Peyer's patch (tissue), 4 donors: ENCODE measurements around the gene MCF2L2. TPM values are rescaled to one million over a fixed set of nuclear protein-coding genes. Genes with fewer than 3 reads are reported as not detected.
"Not testable (repeated sequence)": the region's sequence is repeated elsewhere in the genome, so short reads cannot be mapped to it uniquely, and the experiment has no call there.

Experiments
- DNase-seq, 3 donors: peaks; one replicate each; pipeline ENCODE4 v3.0.0-alpha.2; 2017 to 2019
- H3K27ac ChIP-seq, 4 donors: fragments of 200-600 bp; sonication (generic); one replicate each; pipeline ENCODE4 v1.5.1; 2016 to 2019
- H3K27me3 ChIP-seq, 2 donors: fragments of 200-600 bp; sonication (generic); one replicate each; pipeline ENCODE4 v1.5.1; 2019
- H3K36me3 ChIP-seq, 3 donors: fragments of 200-600 bp; sonication (generic); one replicate each; pipeline ENCODE4 v1.5.1; 2016 to 2019
- H3K4me1 ChIP-seq, 4 donors: fragments of 200-600 bp; sonication (generic); one replicate each; pipeline ENCODE4 v1.5.1; 2016 to 2019
- H3K4me3 ChIP-seq, 4 donors: fragments of 200-600 bp; sonication (generic); 1 replicate in 3 of 4; 2 replicates in 1 of 4; pipeline ENCODE4 v1.5.1; 2016 to 2019; ENCODE audit warnings: mild to moderate bottlenecking in 1 of 4
- H3K9me3 ChIP-seq, 4 donors: fragments of 200-600 bp; sonication (generic); one replicate each; pipeline ENCODE4 v1.5.1; 2016 to 2019; ENCODE audit warnings: mild to moderate bottlenecking in 1 of 4
- POLR2A ChIP-seq, 2 donors: fragments of 450-650 bp; IDR thresholded peaks; one replicate each; pipeline ENCODE4 v1.5.1; 2017; ENCODE audit warnings: antibody characterized with exemption in 2 of 2, mild to moderate bottlenecking in 2 of 2, moderate library complexity in 2 of 2
- total RNA-seq, 4 donors: library from RNA; depleted of rRNA; stranded (reverse); fragments of >200 nt; gene quantifications; one replicate each; pipeline ENCODE4 v1.1.0, GENCODE V29; 2016
- TF ChIP-seq, protein P1 (sequence below), 6 experiments: fragments of 450-650 bp in 4 of 6; fragments of 200-600 bp in 2 of 6; sonication (generic) in 1 of 6; IDR thresholded peaks; one replicate each; pipeline ENCODE4 v1.5.1; 2017 to 2019; ENCODE audit warnings: antibody characterized with exemption in 6 of 6, mild to moderate bottlenecking in 3 of 6, moderate library complexity in 1 of 6

Gene MCF2L2
- total RNA-seq, 4 donors from 2014 or later: 0.67 to 12.4 (median 1.1) TPM

DNA sequence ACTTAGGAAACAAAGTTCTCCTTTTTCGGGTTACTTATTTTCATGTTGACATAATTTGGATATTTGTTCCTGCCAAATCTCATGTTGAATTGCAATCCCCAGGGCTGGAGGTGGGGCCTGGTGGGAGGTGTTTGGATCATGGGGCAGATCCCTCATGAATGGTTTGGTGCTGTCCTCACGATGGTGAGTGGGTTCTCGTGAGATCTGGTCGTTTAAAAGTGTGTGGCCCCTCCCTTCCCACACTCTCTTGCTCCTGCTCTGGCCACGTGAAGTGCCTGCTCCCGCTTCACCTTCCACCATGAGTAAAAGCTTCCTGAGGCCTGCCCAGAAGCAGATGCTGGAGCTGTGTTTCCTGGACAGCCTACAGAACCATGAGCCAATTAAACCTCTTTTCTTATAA is 43.7 kb upstream of the MCF2L2 start:
- TF ChIP-seq POLR2A (IDR thresholded peaks at IDR 0.05): no peak
- TF ChIP-seq, protein P1, sequence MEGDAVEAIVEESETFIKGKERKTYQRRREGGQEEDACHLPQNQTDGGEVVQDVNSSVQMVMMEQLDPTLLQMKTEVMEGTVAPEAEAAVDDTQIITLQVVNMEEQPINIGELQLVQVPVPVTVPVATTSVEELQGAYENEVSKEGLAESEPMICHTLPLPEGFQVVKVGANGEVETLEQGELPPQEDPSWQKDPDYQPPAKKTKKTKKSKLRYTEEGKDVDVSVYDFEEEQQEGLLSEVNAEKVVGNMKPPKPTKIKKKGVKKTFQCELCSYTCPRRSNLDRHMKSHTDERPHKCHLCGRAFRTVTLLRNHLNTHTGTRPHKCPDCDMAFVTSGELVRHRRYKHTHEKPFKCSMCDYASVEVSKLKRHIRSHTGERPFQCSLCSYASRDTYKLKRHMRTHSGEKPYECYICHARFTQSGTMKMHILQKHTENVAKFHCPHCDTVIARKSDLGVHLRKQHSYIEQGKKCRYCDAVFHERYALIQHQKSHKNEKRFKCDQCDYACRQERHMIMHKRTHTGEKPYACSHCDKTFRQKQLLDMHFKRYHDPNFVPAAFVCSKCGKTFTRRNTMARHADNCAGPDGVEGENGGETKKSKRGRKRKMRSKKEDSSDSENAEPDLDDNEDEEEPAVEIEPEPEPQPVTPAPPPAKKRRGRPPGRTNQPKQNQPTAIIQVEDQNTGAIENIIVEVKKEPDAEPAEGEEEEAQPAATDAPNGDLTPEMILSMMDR (IDR thresholded peaks at IDR 0.05): no peak
- no peak overlapping the region for H3K27ac ChIP-seq
- no peak for DNase-seq
- H3K9me3 ChIP-seq: no peaks in the 10 kb centered on the region
- H3K4me3 ChIP-seq: no peak overlapping the region
- H3K4me1 ChIP-seq: peaks cover 0 to 6% (median 0%) of the 10 kb centered on the region in 4 donors
- no peaks in the 10 kb centered on the region for H3K36me3 ChIP-seq
- H3K27me3 ChIP-seq: no peaks in the 10 kb centered on the region

DNA sequence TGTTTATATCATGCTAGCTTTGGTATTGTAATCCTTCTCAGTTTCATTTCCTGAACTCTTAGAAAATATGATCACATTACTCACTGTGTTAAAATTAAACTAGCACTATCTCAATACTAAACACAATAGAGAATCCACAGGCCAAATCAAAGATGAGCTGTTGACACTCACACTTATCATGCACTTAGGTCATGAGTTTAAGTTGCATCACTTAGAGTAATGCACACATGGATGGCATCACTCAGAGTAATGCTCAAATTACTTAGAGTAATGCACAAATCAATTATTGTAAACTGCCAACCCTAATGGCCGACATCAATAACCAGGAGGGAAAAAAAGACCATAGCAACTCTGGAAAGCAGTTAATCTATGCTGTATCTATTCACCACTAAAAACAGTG is 40.0 kb upstream of the MCF2L2 start:
- DNase-seq: no peak
- peaks cover 0 to 6% (median 0%) of the 10 kb centered on the region in 4 donors for H3K4me1 ChIP-seq
- H3K9me3 ChIP-seq: no peaks in the 10 kb centered on the region
- H3K36me3 ChIP-seq: no peaks in the 10 kb centered on the region
- H3K27ac ChIP-seq: no peak overlapping the region
- H3K4me3 ChIP-seq: no peak overlapping the region
- no peaks in the 10 kb centered on the region for H3K27me3 ChIP-seq
- no peak for TF ChIP-seq POLR2A (IDR thresholded peaks at IDR 0.05)
- TF ChIP-seq, protein P1 (IDR thresholded peaks at IDR 0.05): no peak

DNA sequence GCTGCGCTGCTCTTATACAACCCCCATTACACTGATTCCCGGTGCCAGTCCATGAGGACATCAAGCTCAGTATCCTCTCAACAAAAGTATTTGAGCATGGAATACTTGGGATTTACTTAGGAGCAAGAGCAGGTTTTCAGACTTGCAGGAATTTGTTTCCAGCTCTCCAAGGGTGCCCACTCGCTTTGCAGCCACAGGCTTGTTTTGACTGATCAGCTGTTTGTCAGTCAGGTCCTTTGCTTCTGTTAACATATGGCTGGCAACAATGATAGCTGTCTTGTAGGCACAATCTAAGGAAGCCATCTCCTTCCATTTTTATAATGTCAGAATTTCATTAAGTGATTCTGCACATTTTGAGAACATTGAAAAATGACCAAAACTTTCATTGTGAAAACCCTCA is 38.2 kb upstream of the MCF2L2 start:
- Histone ChIP-seq H3K4me3 (no peak overlapping the region), H3K27ac (no peak overlapping the region), H3K4me1 (peaks cover 0 to 6% (median 0%) of the 10 kb centered on the region in 4 donors), H3K27me3 (no peaks in the 10 kb centered on the region), H3K36me3 (no peaks in the 10 kb centered on the region), H3K9me3 (no peaks in the 10 kb centered on the region)
- DNase-seq: no peak
- TF ChIP-seq POLR2A (IDR thresholded peaks at IDR 0.05): no peak

DNA sequence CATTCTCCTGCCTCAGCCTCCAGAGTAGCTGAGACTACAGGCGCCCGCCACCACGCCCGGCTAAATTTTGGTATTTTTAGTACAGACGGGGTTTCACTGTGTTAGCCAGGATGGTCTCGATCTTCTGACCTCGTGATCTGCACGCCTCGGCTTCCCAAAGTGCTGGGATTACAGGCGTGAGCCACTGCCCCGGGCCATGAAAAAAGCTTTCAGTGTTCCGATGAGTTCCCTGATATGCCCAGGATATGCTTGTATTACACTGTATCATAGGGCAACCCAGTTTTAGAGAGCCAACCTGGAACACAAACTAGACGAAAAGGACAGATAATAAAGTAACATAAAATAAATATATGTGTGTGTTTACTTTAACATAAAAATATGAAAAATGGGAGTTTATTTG is 37.3 kb upstream of the MCF2L2 start:
- H3K36me3 ChIP-seq, H3K4me3 ChIP-seq, H3K27me3 ChIP-seq, H3K9me3 ChIP-seq, H3K4me1 ChIP-seq, H3K27ac ChIP-seq, DNase-seq: not testable (repeated sequence)

DNA sequence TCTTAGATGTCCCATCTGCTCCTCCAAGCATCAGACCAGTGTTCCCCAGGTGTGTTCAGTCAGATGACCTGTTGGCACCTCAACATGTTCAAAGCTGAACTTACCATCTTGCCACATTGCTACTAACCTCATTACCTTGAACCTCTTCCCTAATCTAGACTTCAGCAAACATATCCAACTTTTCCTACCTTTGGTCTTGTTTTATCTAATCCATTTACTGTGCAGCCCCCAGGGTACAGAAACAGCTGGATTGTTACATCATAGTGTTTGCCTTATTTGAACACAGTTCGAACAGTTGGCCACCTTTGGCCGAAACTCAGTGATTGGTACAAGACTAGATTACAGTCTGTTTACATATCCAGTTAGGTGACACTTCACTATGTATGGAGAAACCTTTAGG is 36.1 kb upstream of the MCF2L2 start:
- Histone ChIP-seq H3K4me3 (no peak overlapping the region), H3K36me3 (no peaks in the 10 kb centered on the region), H3K27me3 (no peaks in the 10 kb centered on the region), H3K27ac (no peak overlapping the region), H3K9me3 (no peaks in the 10 kb centered on the region), H3K4me1 (peaks cover 0 to 6% (median 0%) of the 10 kb centered on the region in 4 donors)
- TF ChIP-seq POLR2A (IDR thresholded peaks at IDR 0.05): no peak
- TF ChIP-seq, protein P1 (IDR thresholded peaks at IDR 0.05): no peak
- no peak for DNase-seq

DNA sequence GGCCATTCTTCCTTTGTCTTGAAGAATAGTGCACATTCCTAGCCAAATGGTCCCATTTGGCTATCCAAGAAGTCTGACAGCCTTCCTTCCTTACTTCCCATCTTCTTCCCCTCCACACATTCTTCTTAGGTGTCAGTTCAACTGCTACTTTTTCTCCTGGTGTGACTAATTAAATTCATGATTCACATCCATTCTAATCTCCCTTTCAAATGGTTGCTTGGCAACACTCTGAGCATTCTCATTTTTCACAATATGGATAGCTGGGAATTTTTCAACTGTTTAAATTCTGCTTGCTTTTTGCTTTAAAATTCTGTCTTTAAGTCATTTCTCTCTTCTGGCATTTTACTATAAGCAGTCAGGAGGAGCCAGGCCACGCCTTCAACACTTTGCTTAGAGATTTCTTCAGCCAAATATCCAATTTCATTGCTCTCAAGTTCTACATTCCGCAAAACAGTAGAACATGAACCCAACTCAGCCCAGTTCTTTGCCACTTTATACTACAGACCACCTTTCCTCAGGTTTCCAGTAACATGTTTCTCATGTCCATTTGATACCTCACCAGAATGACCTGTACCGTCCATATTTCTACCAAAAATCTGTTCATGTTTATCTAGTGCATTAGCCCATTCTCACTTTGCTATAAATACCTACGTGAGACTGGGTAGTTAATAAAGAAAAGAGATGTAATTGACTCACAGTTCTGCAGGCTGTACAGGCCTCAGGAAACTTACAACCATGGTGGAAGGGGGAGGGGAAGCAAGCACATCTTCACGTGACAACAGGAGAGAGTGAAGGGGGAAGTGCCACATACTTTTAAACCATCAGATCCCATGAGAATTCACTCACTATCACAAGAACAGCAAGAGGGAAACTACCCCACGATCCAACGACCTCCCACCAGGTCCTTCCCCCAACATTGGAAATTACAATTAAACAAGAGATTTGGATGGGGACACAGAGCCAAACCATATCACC is 31.9 kb upstream of the MCF2L2 start:
- no peak for DNase-seq
- H3K9me3 ChIP-seq: no peaks in the 10 kb centered on the region
- no peak overlapping the region for H3K4me3 ChIP-seq
- TF ChIP-seq POLR2A (IDR thresholded peaks at IDR 0.05): no peak
- TF ChIP-seq, protein P1 (IDR thresholded peaks at IDR 0.05): no peak
- H3K27me3 ChIP-seq: no peaks in the 10 kb centered on the region
- no peaks in the 10 kb centered on the region for H3K4me1 ChIP-seq
- no peak overlapping the region for H3K27ac ChIP-seq
- no peaks in the 10 kb centered on the region for H3K36me3 ChIP-seq
